HG02885 (cell line): Measurements from ENCODE around the gene ESRRB.

ENCODE experiments used
- ATAC-seq: cut with Tn5 transposase; IDR thresholded peaks from one replicate; pipeline ENCODE4 v1.9.1; 2021; ENCODE audit warnings: mild to moderate bottlenecking; ENCODE audit not compliant: unreplicated experiment, poor library complexity

The ESRRB gene

DNA sequence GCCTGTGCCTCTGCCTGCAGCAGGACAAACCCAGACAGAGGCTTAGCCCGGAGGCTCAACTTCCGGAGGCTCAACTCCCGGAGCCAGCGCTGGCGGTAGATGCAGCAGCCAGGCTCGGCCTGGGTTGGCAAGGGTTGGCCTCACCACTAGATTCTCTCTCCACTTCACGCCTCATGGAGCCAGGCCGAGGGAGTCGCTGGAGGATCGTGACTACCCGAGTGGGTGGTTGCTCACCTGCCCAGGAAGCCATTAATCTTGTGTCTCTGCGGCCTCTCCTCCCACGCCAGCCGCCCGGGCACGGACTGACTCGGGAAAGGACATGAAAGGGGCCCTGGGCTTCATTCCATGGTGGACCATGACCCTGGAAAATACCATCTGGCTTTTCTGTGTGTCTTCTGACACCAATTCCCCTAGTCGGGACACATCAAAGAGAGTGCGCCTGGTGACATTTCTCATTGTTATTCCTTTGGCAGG, 20.8 kb downstream of the ESRRB start:
- ATAC-seq: no peak

- ATAC-seq: no peak
Observed at GRCh38 chr14:76405627-76406026, 29.7 kb downstream of the ESRRB start.

GRCh38 chr14:76407449-76408150, 31.7 kb downstream of the ESRRB start:
- no peak for ATAC-seq

- no peak for ATAC-seq
Observed at GRCh38 chr14:76408877-76409276, 32.9 kb downstream of the ESRRB start.

- ATAC-seq: no peak
Observed at GRCh38 chr14:76412501-76412900, 36.6 kb downstream of the ESRRB start.

- no peak for ATAC-seq
Observed at GRCh38 chr14:76413106-76413961, 37.4 kb downstream of the ESRRB start.

GRCh38 chr14:76413962-76414600, 38.1 kb downstream of the ESRRB start:
- ATAC-seq: no peak

DNA sequence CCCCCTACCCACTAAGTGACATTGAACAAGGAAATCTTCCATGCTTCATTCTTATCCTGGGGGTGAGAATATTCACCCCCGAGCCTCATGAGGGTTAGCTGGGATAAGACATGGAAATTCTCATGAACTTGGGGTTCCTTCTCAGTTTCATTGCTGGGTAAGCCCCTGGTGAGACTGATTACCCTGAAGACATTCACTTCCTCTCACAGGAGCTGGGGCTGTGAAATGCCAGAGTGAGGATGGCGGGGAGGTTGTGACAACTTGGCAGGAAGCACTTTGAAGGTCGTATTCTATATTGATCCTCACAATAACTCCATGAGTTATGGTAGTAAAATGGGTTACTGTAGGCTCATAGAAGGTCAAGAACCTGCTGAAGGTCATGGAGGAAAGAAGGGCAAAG, 43.5 kb downstream of the ESRRB start:
- no peak for ATAC-seq

GRCh38 chr14:76420827-76421226, 44.9 kb downstream of the ESRRB start:
- ATAC-seq: no peak

DNA sequence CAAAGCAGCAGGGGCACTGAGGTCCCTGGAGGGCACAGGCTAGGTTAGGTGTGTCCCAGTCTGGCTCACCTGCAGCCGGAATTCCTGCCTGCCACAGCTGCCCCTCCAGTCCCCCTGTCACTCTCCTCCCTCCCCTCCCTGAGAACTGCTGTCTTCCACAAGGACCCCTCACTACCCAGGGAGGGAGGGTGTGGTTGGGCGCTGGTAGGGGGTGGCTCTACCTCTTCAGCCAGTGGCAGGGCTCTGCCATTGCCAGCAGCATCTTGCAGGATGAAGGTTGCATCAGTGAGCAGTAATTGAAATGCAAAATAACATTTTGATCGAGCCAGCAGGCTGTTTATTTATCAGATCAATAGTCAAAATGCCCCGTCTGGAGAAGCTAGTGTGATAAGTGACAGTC, 45.7 kb downstream of the ESRRB start:
- no peak for ATAC-seq

- ATAC-seq: no peak
Observed at GRCh38 chr14:76422662-76423061, 46.7 kb downstream of the ESRRB start.

DNA sequence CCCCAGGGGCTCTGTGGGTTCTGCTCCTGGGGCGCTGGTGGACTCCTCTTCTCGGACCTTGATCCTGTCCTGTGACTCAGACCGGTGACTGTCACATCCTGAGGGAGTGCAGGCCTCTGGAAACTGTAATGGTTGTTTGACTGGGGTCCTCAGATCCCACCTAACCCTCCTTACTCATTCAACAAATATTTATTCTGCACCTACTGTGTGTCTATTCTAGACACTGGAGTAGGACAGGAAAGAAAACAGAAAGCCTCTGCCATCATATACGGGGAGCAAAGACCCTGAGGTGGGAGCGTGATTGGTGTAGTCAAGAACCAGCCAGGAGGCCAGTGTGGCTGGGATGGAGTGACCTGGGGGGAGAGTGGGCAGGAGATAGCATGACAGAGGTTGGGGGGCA, 47.6 kb downstream of the ESRRB start:
- no peak for ATAC-seq

DNA sequence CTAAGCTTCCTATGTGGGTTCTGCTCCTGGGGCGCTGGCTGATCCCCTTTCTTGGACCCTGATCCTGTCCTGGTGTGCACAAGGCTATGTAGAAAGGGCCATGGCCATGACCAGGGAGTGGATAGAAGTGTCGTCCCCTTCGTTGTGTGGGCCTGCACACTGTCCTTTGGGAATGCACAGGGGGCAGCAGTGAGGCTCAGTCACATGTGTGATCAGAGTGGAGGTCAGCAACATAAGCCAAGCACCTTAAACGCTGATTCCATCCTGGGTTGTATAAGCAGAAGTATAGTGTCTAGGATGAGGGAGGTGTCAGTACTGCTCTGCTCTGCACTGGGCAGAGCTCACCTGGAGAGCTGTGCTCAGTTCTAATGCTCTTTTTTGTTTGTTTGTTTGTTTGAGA, 48.4 kb downstream of the ESRRB start:
- no peak for ATAC-seq

GRCh38 chr14:76426161-76426696, 50.3 kb downstream of the ESRRB start:
- ATAC-seq: no peak

DNA sequence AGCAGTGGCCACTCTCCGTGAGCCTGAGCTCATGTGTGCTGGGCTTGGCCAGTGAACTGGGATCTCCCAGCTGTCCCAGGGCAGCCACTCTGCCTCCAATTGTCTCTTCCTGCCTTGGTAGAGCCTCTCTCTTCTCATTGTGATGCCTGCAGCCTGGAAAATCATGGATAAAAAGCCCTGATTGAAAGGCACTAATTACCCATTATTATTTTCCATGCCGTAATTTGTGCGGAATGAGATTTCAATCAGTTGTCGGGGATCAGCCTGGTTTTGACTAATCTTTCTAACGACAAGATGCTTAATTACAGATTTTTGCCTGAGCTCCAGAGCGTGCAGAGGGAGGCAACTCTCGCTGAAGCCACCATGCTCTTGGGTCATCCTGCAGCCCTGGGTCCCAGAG, 52.7 kb downstream of the ESRRB start:
- no peak for ATAC-seq

DNA sequence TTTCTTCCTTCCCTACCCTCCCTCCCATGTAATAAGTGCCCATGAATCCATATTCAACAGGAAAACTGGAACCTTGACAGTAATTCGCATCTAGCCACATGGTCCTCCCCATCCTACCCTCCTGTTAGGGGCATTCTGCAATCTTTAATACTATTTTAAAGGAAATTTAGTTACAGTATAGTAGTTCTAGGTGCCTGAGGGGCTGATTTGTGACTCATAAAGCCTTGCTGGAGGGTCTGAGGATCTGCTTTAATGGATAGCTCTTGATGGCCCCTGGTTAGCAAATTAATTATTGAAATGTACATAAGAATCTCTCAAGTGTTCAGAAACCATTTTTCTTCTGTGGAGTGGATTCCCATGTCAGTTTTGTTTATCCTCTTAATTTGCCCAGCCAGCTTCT, 54.1 kb downstream of the ESRRB start:
- ATAC-seq: no peak

DNA sequence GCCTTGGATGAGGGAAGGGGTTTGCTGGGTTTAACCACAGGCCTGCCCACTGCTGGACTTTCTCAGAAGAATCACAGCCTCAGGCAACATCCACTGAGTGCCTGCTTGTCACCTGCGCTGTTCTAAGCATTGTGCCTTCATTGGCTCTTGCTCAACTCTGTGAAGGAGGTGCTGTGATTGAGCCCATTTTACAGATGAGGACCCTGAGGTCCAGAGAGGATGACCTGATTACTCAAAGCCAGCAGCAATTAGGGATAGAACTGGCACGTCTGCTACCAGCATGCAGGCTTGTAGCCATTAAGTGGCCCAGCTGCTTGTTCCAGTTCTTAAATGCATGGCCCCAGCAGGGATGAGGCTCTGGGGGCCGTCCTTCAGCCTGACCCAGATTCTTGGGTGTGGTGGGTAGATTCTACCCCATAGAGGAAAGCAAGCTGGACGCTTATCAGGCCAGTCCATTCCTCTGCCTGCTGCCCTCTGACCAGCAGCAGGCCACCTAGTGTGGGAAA, 54.6 kb downstream of the ESRRB start:
- ATAC-seq: no peak

DNA sequence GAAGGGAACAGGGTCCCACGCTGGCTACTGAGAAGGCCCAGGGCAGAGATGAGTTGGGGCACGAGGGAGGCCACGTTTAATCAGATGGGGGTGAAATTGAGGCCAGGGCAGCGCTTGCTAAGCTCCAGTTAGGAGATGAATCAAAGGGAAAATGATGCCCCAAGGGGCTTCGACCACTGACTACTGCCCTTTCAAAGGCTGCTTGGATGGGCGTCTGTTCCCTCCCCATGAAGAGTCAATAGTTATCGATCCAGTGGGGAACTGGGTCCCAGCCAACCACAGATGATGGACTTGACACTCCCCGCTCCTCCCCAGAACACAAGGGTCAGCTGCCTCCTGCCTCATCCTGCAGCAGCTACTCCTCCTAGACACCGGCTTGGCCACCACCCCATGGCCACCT, 55.6 kb downstream of the ESRRB start:
- ATAC-seq: no peak

GRCh38 chr14:76432827-76433752, 57.2 kb downstream of the ESRRB start:
- ATAC-seq: no peak

DNA sequence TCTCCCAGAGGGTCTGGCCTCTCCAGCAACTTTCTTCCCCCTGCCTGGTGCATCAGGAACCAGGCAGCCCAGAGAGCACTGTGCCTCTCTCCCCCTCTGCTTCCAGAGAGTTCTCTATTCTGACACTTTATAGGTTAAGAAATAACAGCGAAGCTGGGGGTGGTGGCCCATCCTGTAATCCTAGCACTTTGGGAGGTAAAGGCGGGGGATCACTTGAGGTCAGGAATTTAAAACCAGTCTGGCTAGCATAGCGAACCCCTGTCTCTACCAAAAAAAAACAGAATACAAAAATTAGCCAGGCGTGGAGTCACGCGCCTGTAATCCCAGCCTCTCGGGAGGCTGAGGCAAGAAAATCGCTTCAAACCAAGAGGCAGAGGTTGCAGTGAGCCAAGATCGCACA, 58.3 kb downstream of the ESRRB start:
- ATAC-seq: no peak
